Gastroesophageal sphincter (tissue), 3 donors: Measurements from ENCODE around the gene EVC2.

Experiments
- CTCF ChIP-seq, 4 experiments: fragments of 200-600 bp in 2 of 4; fragments of 450-650 bp in 2 of 4; sonication (generic) in 1 of 4; IDR thresholded peaks; one replicate each; pipeline ENCODE4 v1.5.1; 2017 to 2019; ENCODE audit warnings: antibody characterized with exemption in 4 of 4, mild to moderate bottlenecking in 2 of 4, moderate library complexity in 2 of 4
- EP300 ChIP-seq: sonication (generic); formaldehyde crosslinking; IDR thresholded peaks from one replicate; pipeline ENCODE4 v1.6.1; 2017; ENCODE audit warnings: antibody characterized with exemption, mild to moderate bottlenecking
- POLR2A ChIP-seq, 2 donors: fragments of 450-650 bp; IDR thresholded peaks; one replicate each; pipeline ENCODE4 v1.6.1; 2017; ENCODE audit warnings: antibody characterized with exemption in 2 of 2, mild to moderate bottlenecking in 2 of 2, moderate library complexity in 1 of 2
- POLR2AphosphoS5 ChIP-seq: sonication (generic); formaldehyde crosslinking; IDR thresholded peaks from one replicate; pipeline ENCODE4 v1.6.1; 2017; ENCODE audit warnings: antibody characterized with exemption

GRCh38 chr4:5545271-5545670 lies 163.1 kb downstream of the EVC2 start:
- TF ChIP-seq POLR2AphosphoS5 = no peak
- no peak for TF ChIP-seq CTCF (IDR thresholded peaks at IDR 0.05)
- TF ChIP-seq EP300 = no peak
- no peak for TF ChIP-seq POLR2A (IDR thresholded peaks at IDR 0.05)
